K562 (cell line): ENCODE results near the gene ATP8B4. TPM values are rescaled to one million over a fixed set of nuclear protein-coding genes. Genes with fewer than 3 reads are reported as not detected.

ENCODE experiments used
- ATAC-seq: fragments of 200-7000 bp; cut with Tn5 transposase; 3 replicates; pipeline ENCODE4 v1.9.1; 2020; ENCODE audit warnings: moderate library complexity
- BruUV-seq: library from RNA; stranded (reverse); fragments of 400-500 nt; replicated peaks from 2 replicates; lab custom pipeline; 2021; lab: Mats Ljungman, UMichigan
- CTCF ChIA-PET: fragments of 300-600 bp; formaldehyde crosslinking; extraction: SDS; loops from one replicate; lab custom pipeline; 2021; ENCODE audit warnings: low intra/inter-chr PET ratio; lab: Yijun Ruan, JAX
- POLR2A ChIA-PET: fragments of 300-600, 350-650 bp; sonication (Branson Sonifier 250); formaldehyde crosslinking; extraction: SDS; loops from one replicate; lab custom pipeline; 2021; ENCODE audit warnings: antibody characterized with exemption, inconsistent platforms; lab: Yijun Ruan, JAX
- DNase-seq, 4 experiments: peaks; one replicate each; pipeline versions ENCODE4 v3.0.0 to v3.0.0-alpha.2; 2011 to 2018; ENCODE audit warnings: low spot score in 3 of 4, mixed read lengths in 3 of 4; ENCODE audit errors: extremely low read depth in 1 of 4
- FAIRE-seq: peaks from 2 replicates; lab custom pipeline; 2011; peaks lifted over from hg19 to GRCh38; lab: Jason Lieb, UNC
- H2AFZ ChIP-seq: 2 replicates; pipeline ENCODE4 v1.6.0; 2011; ENCODE audit warnings: low read depth, low read length, control low read depth, inconsistent platforms
- H3K27ac ChIP-seq: fragments of 200-600 bp; 3 replicates; pipeline ENCODE4 v1.8.0; 2011; ENCODE audit warnings: low read depth, mild to moderate bottlenecking, control low read depth, inconsistent platforms, low read length, moderate library complexity, mixed read lengths; ENCODE audit errors: extremely low read depth
- H3K27me3 ChIP-seq, 2 experiments: fragments of 300-600 bp in 1 of 2; 2 replicates in 1 of 2; 3 replicates in 1 of 2; pipeline versions ENCODE4 v1.6.0 to v1.8.0; 2011; ENCODE audit warnings: inconsistent platforms in 2 of 2, low read length in 2 of 2, mild to moderate bottlenecking in 1 of 2, mixed read lengths in 1 of 2, moderate library complexity in 1 of 2; ENCODE audit not compliant: control insufficient read depth in 2 of 2, insufficient read depth in 2 of 2
- H3K36me3 ChIP-seq: fragments of 300-600 bp; 3 replicates; pipeline ENCODE4 v1.8.0; 2011; ENCODE audit warnings: mild to moderate bottlenecking, low read length, inconsistent platforms; ENCODE audit not compliant: control insufficient read depth, insufficient read depth
- H3K4me1 ChIP-seq, 2 experiments: fragments of 200-600 bp in 1 of 2; replicated peaks in 1 of 2; 2 replicates in 1 of 2; 3 replicates in 1 of 2; pipeline versions ENCODE4 v1.5.1 to v1.8.0; 2011; ENCODE audit warnings: inconsistent platforms in 2 of 2, low read length in 2 of 2, mild to moderate bottlenecking in 1 of 2, mixed read lengths in 1 of 2, moderate library complexity in 1 of 2; ENCODE audit not compliant: control insufficient read depth in 2 of 2, insufficient read depth in 2 of 2
- H3K4me2 ChIP-seq: 2 replicates; pipeline ENCODE4 v1.6.1; 2011; ENCODE audit warnings: low read length, control low read depth, inconsistent platforms, mixed read lengths; ENCODE audit not compliant: insufficient read depth
- H3K4me3 ChIP-seq: fragments of 200-600 bp; sonication (generic), shearing (Covaris generic); 2 replicates; pipeline ENCODE4 v1.5.1; 2016; ENCODE audit warnings: control low read depth, inconsistent platforms
- H3K79me2 ChIP-seq: fragments of 200-600 bp; 3 replicates; pipeline ENCODE4 v1.8.0; 2011; ENCODE audit warnings: low read length, inconsistent platforms; ENCODE audit not compliant: control insufficient read depth, insufficient read depth
- H3K9ac ChIP-seq, 2 experiments: 2 replicates each; pipeline versions ENCODE4 v1.6.0 to v1.6.1; 2011; ENCODE audit warnings: low read depth in 2 of 2, low read length in 2 of 2, control low read depth in 1 of 2, inconsistent platforms in 1 of 2, mild to moderate bottlenecking in 1 of 2, mixed read lengths in 1 of 2; ENCODE audit not compliant: insufficient read depth in 1 of 2
- H3K9me1 ChIP-seq: one replicate; pipeline ENCODE4 v1.6.0; 2011; ENCODE audit warnings: inconsistent platforms, mild to moderate bottlenecking, low read length, moderate library complexity; ENCODE audit not compliant: control insufficient read depth, insufficient read depth
- H3K9me3 ChIP-seq: replicated peaks from 2 replicates; pipeline ENCODE4 v1.5.1; 2011; ENCODE audit warnings: low read depth, low read length, inconsistent platforms; ENCODE audit not compliant: control insufficient read depth, insufficient read depth
- H4K20me1 ChIP-seq: replicated peaks from 2 replicates; pipeline ENCODE4 v1.6.1; 2011; ENCODE audit warnings: low read length, inconsistent platforms, mixed read lengths; ENCODE audit not compliant: control insufficient read depth, insufficient read depth
- ATF2 ChIP-seq: sonication (generic); formaldehyde crosslinking; IDR thresholded peaks from 2 replicates; pipeline ENCODE4 v1.8.1; 2022; ENCODE audit warnings: missing genetic modification reagents
- ATF3 ChIP-seq, 2 experiments: fragments of 450-650 bp in 1 of 2; sonication (generic) in 1 of 2; formaldehyde crosslinking in 1 of 2; IDR thresholded peaks in 1 of 2; conservative IDR thresholded peaks in 1 of 2; 2 replicates each; pipeline versions ENCODE4 v1.6.1 to v1.8.1; 2016 to 2023; ENCODE audit warnings: mild to moderate bottlenecking in 2 of 2, moderate library complexity in 2 of 2, inconsistent platforms in 1 of 2, missing genetic modification reagents in 1 of 2
- CREB1 ChIP-seq, 2 experiments: sonication (generic) in 1 of 2; formaldehyde crosslinking in 1 of 2; IDR thresholded peaks; 2 replicates each; pipeline versions ENCODE4 v1.6.1 to v1.8.0; 2012 to 2022; ENCODE audit warnings: inconsistent platforms in 1 of 2, mild to moderate bottlenecking in 1 of 2, missing genetic modification reagents in 1 of 2, moderate library complexity in 1 of 2
- ESRRB ChIP-seq: fragments of 250-450 bp; sonication (Bioruptor Pico); IDR thresholded peaks from 2 replicates; pipeline ENCODE4 v1.5.0; 2020; ENCODE audit warnings: mild to moderate bottlenecking, moderate library complexity, borderline replicate concordance
- HDAC6 ChIP-seq: IDR thresholded peaks from 2 replicates; pipeline ENCODE4 v1.6.1; 2012; ENCODE audit warnings: low read depth, mild to moderate bottlenecking, control low read depth, inconsistent platforms, low read length, moderate library complexity
- HMG20A ChIP-seq: fragments of 450-650 bp; formaldehyde crosslinking; conservative IDR thresholded peaks from 2 replicates; pipeline ENCODE4 v1.4.0; 2020; ENCODE audit warnings: mild to moderate bottlenecking, mixed read lengths
- MTA1 ChIP-seq: fragments of 450-650 bp; IDR thresholded peaks from 2 replicates; pipeline ENCODE4 v1.6.1; 2017; ENCODE audit warnings: borderline replicate concordance
- POLR2B ChIP-seq: fragments of 450-650 bp; IDR thresholded peaks from 2 replicates; pipeline ENCODE4 v1.6.1; 2018; ENCODE audit warnings: low read depth; ENCODE audit not compliant: partially characterized antibody
- RCOR1 ChIP-seq, 2 experiments: IDR thresholded peaks; 2 replicates each; pipeline ENCODE4 v1.6.1; 2012; ENCODE audit warnings: low read depth in 2 of 2, low read length in 2 of 2, borderline replicate concordance in 1 of 2, improper control_type of control experiment in 1 of 2
- SMARCE1 ChIP-seq: fragments of 450-650 bp; IDR thresholded peaks from 2 replicates; pipeline ENCODE4 v1.7.1; 2016; ENCODE audit warnings: mild to moderate bottlenecking
- TGIF2 ChIP-seq: sonication (generic); formaldehyde crosslinking; IDR thresholded peaks from 2 replicates; pipeline ENCODE4 v1.8.1; 2022; ENCODE audit warnings: mild to moderate bottlenecking, missing genetic modification reagents, moderate library complexity
- ZBTB26 ChIP-seq: fragments of 450-650 bp; formaldehyde crosslinking; IDR thresholded peaks from 2 replicates; pipeline ENCODE4 v1.4.0; 2022; ENCODE audit warnings: missing genetic modification characterization
- ZNF165 ChIP-seq: fragments of 250-450 bp; sonication (Bioruptor Pico); IDR thresholded peaks from 2 replicates; pipeline ENCODE4 v1.4.0; 2020; ENCODE audit warnings: borderline replicate concordance
- ZNF717 ChIP-seq: fragments of 250-450 bp; sonication (Bioruptor Pico); IDR thresholded peaks from 2 replicates; pipeline ENCODE4 v1.5.0; 2021
- in situ Hi-C: fragments of 300-500 bp; cut with MboI; formaldehyde crosslinking; loops from 4 replicates; pipeline ENCODE4 v1.15.0; 2018; ENCODE audit warnings: inconsistent platforms, mixed read lengths
- intact Hi-C: fragments of 100-400 bp; cut with micrococcal nuclease; formaldehyde crosslinking; loops from 2 replicates; pipeline ENCODE4 v1.14.2; 2022
- polyA plus RNA-seq, 8 experiments: library from polyadenylated mRNA; depleted of rRNA in 4 of 8; stranded (reverse) in 5 of 8; unstranded in 3 of 8; fragments of >200 nt; fragmentation: Nextera tagmentation in 2 of 8; fragmentation: Illumina TruSeq in 1 of 8; extraction: Ambion mirVana in 2 of 8; extraction: Trizol in 1 of 8; gene quantifications; 2 replicates each; pipeline versions ENCODE4 v1.2.1 to v1.2.3, GENCODE V29; 2011 to 2014; ENCODE audit warnings: inconsistent platforms in 1 of 8, missing spikeins in 1 of 8
- total RNA-seq, 7 experiments: library from RNA; depleted of rRNA in 6 of 7; stranded (reverse); fragments of >200 nt in 6 of 7; fragmentation: Illumina TruSeq in 2 of 7; extraction: Trizol in 2 of 7; gene quantifications; 2 replicates each; pipeline versions ENCODE4 v1.2.1 to v1.2.3, GENCODE V29; 2011 to 2021; ENCODE audit warnings: low replicate concordance in 1 of 7

Gene ATP8B4
- total and polyA plus RNA-seq, 9 of the 15 experiments (the other 6 are each of a cell fraction or from before 2014, with no cell fraction given), result 0.14 to 2.5 (median 0.44) TPM

- no peaks in the 10 kb centered on the region for H4K20me1 ChIP-seq
- H3K9ac ChIP-seq, result no peak overlapping the region
- intact Hi-C loops (no loop called here), in situ Hi-C loops (no loop called here)
- H3K27me3 ChIP-seq, result no peaks in the 10 kb centered on the region
- no peaks in the 10 kb centered on the region for H3K9me1 ChIP-seq
- no peak overlapping the region for H3K4me3 ChIP-seq
- H3K4me1 ChIP-seq, result no peaks in the 10 kb centered on the region
- POLR2A ChIA-PET, result no interaction called here
- no peak for TF ChIP-seq ZNF165 (CRISPR knock-in tag)
- no peak for TF ChIP-seq MTA1
- no peak for TF ChIP-seq POLR2B
- no peak for TF ChIP-seq ATF2 (CRISPR knock-in tag)
- H3K36me3 ChIP-seq, result no peaks in the 10 kb centered on the region
- no peak overlapping the region for H3K4me2 ChIP-seq
- H3K27ac ChIP-seq, result no peak overlapping the region
- CTCF ChIA-PET, result no interaction called here
- ATAC-seq, result no peak
- H2AFZ ChIP-seq, result no peak overlapping the region
- no TSS peak for BruUV-seq
- FAIRE-seq, result no peak
- DNase-seq, result no peak
- no peaks in the 10 kb centered on the region for H3K9me3 ChIP-seq
- H3K79me2 ChIP-seq, result no peaks in the 10 kb centered on the region
These were observed 88.6 kb downstream of the ATP8B4 start for GRCh38 chr15:50030456-50030855.

- Histone ChIP-seq H3K4me2 (no peak overlapping the region), H3K4me1 (no peaks in the 10 kb centered on the region), H3K36me3 (no peaks in the 10 kb centered on the region), H3K27ac (no peak overlapping the region), H3K27me3 (no peaks in the 10 kb centered on the region), H4K20me1 (no peaks in the 10 kb centered on the region), H3K9me1 (no peaks in the 10 kb centered on the region), H3K9me3 (no peaks in the 10 kb centered on the region), H3K4me3 (no peak overlapping the region), H2AFZ (no peak overlapping the region), H3K79me2 (no peaks in the 10 kb centered on the region), H3K9ac (no peak overlapping the region)
- intact Hi-C loops, result no loop called here
- ATAC-seq (no peak), FAIRE-seq (no peak), DNase-seq (no peak)
- CTCF ChIA-PET, result no interaction called here
- no TSS peak for BruUV-seq
- in situ Hi-C loops, result no loop called here
- POLR2A ChIA-PET, result no interaction called here
- no peak for TF ChIP-seq ATF3 (IDR thresholded peaks at IDR 0.05)
- no peak for TF ChIP-seq ATF3 (CRISPR knock-in tag; conservative IDR thresholded peaks at IDR 0.05)
- no peak for TF ChIP-seq ZBTB26 (CRISPR knock-in tag)
- TF ChIP-seq RCOR1 (IDR thresholded peaks at IDR 0.05; ENCODE audit: borderline replicate concordance in 1 of 2, low read depth in 2 of 2, low read length in 2 of 2), result no peak
- TF ChIP-seq CREB1 (IDR thresholded peaks at IDR 0.05), result no peak
- TF ChIP-seq CREB1 (CRISPR knock-in tag; IDR thresholded peaks at IDR 0.05), result no peak
- no peak for TF ChIP-seq HDAC6
- TF ChIP-seq ZNF717 (CRISPR knock-in tag), result no peak
- TF ChIP-seq SMARCE1, result no peak
- TF ChIP-seq ESRRB (CRISPR knock-in tag), result no peak
- no peak for TF ChIP-seq TGIF2 (CRISPR knock-in tag)
- TF ChIP-seq HMG20A, result no peak
These were observed 90.7 kb downstream of the ATP8B4 start for GRCh38 chr15:50028326-50028725.
